Hepatocyte (in vitro differentiated cells): ENCODE measurements around the gene THEMIS2.

ENCODE experiments used
- CTCF ChIP-seq: fragments of 200-600 bp; sonication (generic); IDR thresholded peaks from 2 replicates; pipeline ENCODE4 v1.5.1; 2016; ENCODE audit warnings: antibody characterized with exemption, mild to moderate bottlenecking; ENCODE audit not compliant: poor library complexity
- EZH2 ChIP-seq: fragments of 200-600 bp; sonication (generic); IDR thresholded peaks from 2 replicates; pipeline ENCODE4 v1.6.1; 2016; ENCODE audit warnings: antibody characterized with exemption, mild to moderate bottlenecking, borderline replicate concordance
- EZH2phosphoT487 ChIP-seq: fragments of 200-600 bp; sonication (generic); IDR thresholded peaks from one replicate; pipeline ENCODE4 v1.6.1; 2018; ENCODE audit warnings: antibody characterized with exemption, mild to moderate bottlenecking, low read depth, moderate library complexity; ENCODE audit not compliant: unreplicated experiment, severe bottlenecking

- TF ChIP-seq CTCF (no peak), EZH2 (no peak), EZH2phosphoT487 (no peak)
Measured at GRCh38 chr1:27824411-27824810, 47.9 kb upstream of the THEMIS2 start.
